A549 (cell line): ENCODE results near the gene DHX8. TPM values are rescaled to one million over a fixed set of nuclear protein-coding genes. Genes with fewer than 3 reads are reported as not detected.

Experiments used
- ATAC-seq, 2 experiments: fragments of 200-7000 bp in 1 of 2; fragments of >200 bp in 1 of 2; cut with Nextera tagmentation in 1 of 2; cut with Tn5 transposase in 1 of 2; 3 replicates each; pipeline versions ENCODE4 v1.8.0 to v1.9.1; 2018 to 2020; ENCODE audit warnings: mild to moderate bottlenecking in 1 of 2, moderate library complexity in 1 of 2
- CTCF ChIA-PET: fragments of 300-600 bp; sonication (Branson Sonifier 250); formaldehyde crosslinking; extraction: SDS; loops from one replicate; lab custom pipeline; 2021; ENCODE audit warnings: antibody characterized with exemption, inconsistent platforms; lab: Yijun Ruan, JAX
- POLR2A ChIA-PET: fragments of 350-600 bp; formaldehyde crosslinking; extraction: SDS; loops from one replicate; lab custom pipeline; 2021; ENCODE audit warnings: antibody characterized with exemption, inconsistent platforms; lab: Yijun Ruan, JAX
- DNase-seq, 2 experiments: peaks; one replicate each; pipeline versions ENCODE4 v3.0.0 to v3.0.0-alpha.2; 2011 to 2016; ENCODE audit warnings: low read depth in 1 of 2, low spot score in 1 of 2
- FAIRE-seq: peaks from 2 replicates; lab custom pipeline; 2011; peaks lifted over from hg19 to GRCh38; lab: Jason Lieb, UNC
- H3K27ac ChIP-seq, 2 experiments: fragments of >200 bp; sonication (Bioruptor Twin); formaldehyde crosslinking; 3 replicates each; pipeline ENCODE4 v1.5.1; 2016 to 2017
- H3K4me1 ChIP-seq: fragments of >200 bp; sonication (Bioruptor Twin); formaldehyde crosslinking; 3 replicates; pipeline ENCODE4 v1.6.1; 2016
- H3K4me2 ChIP-seq: fragments of >200 bp; sonication (Bioruptor Twin); formaldehyde crosslinking; 3 replicates; pipeline ENCODE4 v1.6.1; 2016
- H3K4me3 ChIP-seq: fragments of >200 bp; sonication (Bioruptor Twin); formaldehyde crosslinking; 3 replicates; pipeline ENCODE4 v1.5.1; 2016
- H3K9me3 ChIP-seq: fragments of >200 bp; sonication (Bioruptor Twin); formaldehyde crosslinking; 3 replicates; pipeline ENCODE4 v1.6.1; 2016
- BHLHE40 ChIP-seq: IDR thresholded peaks from 2 replicates; pipeline ENCODE4 v1.6.1; 2012; ENCODE audit warnings: low read depth, low read length, inconsistent platforms
- CBX2 ChIP-seq: fragments of 200-600 bp; sonication (generic); IDR thresholded peaks from 2 replicates; pipeline ENCODE4 v1.6.1; 2016; ENCODE audit warnings: low read depth, mild to moderate bottlenecking, borderline replicate concordance
- CEBPB ChIP-seq, 2 experiments: fragments of >200 bp in 1 of 2; sonication (Bioruptor Twin) in 1 of 2; formaldehyde crosslinking in 1 of 2; IDR thresholded peaks; 2 replicates each; pipeline ENCODE4 v1.6.1; 2012 to 2016
- CHD2 ChIP-seq: fragments of 150-350 bp; IDR thresholded peaks from 2 replicates; pipeline ENCODE4 v1.6.1; 2014; ENCODE audit warnings: low read length; ENCODE audit not compliant: partially characterized antibody
- EHMT2 ChIP-seq: fragments of 200-600 bp; sonication (generic); IDR thresholded peaks from 2 replicates; pipeline ENCODE4 v1.6.1; 2016; ENCODE audit warnings: antibody characterized with exemption, low read depth, mild to moderate bottlenecking, moderate library complexity
- FOSB ChIP-seq: fragments of 250-450 bp; sonication (Bioruptor Pico); IDR thresholded peaks from 2 replicates; pipeline ENCODE4 v1.5.0; 2020; ENCODE audit warnings: mild to moderate bottlenecking, moderate library complexity
- FOSL2 ChIP-seq, 2 experiments: fragments of 450-650 bp in 1 of 2; fragments of >200 bp in 1 of 2; sonication (Bioruptor Twin) in 1 of 2; formaldehyde crosslinking; IDR thresholded peaks; 2 replicates each; pipeline versions ENCODE4 v1.5.0 to v1.6.1; 2016 to 2020; ENCODE audit warnings: mild to moderate bottlenecking in 1 of 2, moderate library complexity in 1 of 2
- HMGXB4 ChIP-seq: fragments of 250-450 bp; sonication (Bioruptor Pico); IDR thresholded peaks from 2 replicates; pipeline ENCODE4 v1.5.0; 2021; ENCODE audit warnings: mild to moderate bottlenecking, moderate library complexity, borderline replicate concordance
- HOXB5 ChIP-seq: fragments of 250-450 bp; sonication (Bioruptor Pico); IDR thresholded peaks from 2 replicates; pipeline ENCODE4 v1.5.0; 2020; ENCODE audit warnings: mild to moderate bottlenecking, moderate library complexity
- JUNB ChIP-seq: fragments of >200 bp; sonication (Bioruptor Twin); formaldehyde crosslinking; IDR thresholded peaks from 2 replicates; pipeline ENCODE4 v1.6.1; 2016
- KDM1A ChIP-seq: fragments of 200-600 bp; sonication (generic); IDR thresholded peaks from 2 replicates; pipeline ENCODE4 v1.6.1; 2016; ENCODE audit warnings: low read depth, mild to moderate bottlenecking
- MAFK ChIP-seq: fragments of 450-650 bp; IDR thresholded peaks from 2 replicates; pipeline ENCODE4 v1.6.1; 2014; ENCODE audit not compliant: partially characterized antibody
- MAZ ChIP-seq: fragments of 150-350 bp; IDR thresholded peaks from 2 replicates; pipeline ENCODE4 v1.6.1; 2014; ENCODE audit warnings: antibody characterized with exemption, low read depth, low read length, borderline replicate concordance
- NFE2L2 ChIP-seq: fragments of 150-350 bp; conservative IDR thresholded peaks from 2 replicates; pipeline ENCODE4 v1.6.1; 2014; ENCODE audit warnings: low read length
- NPAS2 ChIP-seq: fragments of 250-450 bp; sonication (Bioruptor Pico); IDR thresholded peaks from 2 replicates; pipeline ENCODE4 v1.8.0; 2022; ENCODE audit warnings: mild to moderate bottlenecking, moderate library complexity, borderline replicate concordance
- POLR2A ChIP-seq: IDR thresholded peaks from 2 replicates; pipeline ENCODE4 v1.6.1; 2012; ENCODE audit warnings: mild to moderate bottlenecking, low read length
- RARB ChIP-seq: fragments of 250-450 bp; sonication (Bioruptor Pico); IDR thresholded peaks from 2 replicates; pipeline ENCODE4 v1.8.0; 2021; ENCODE audit warnings: mild to moderate bottlenecking, moderate library complexity
- RCOR1 ChIP-seq: fragments of 150-350 bp; IDR thresholded peaks from 2 replicates; pipeline ENCODE4 v1.6.1; 2014; ENCODE audit warnings: antibody characterized with exemption, low read length, low read depth
- RFX5 ChIP-seq: fragments of 450-650 bp; IDR thresholded peaks from 2 replicates; pipeline ENCODE4 v1.7.1; 2014; ENCODE audit warnings: antibody characterized with exemption, mild to moderate bottlenecking, moderate library complexity
- SREBF2 ChIP-seq: fragments of 450-650 bp; IDR thresholded peaks from 2 replicates; pipeline ENCODE4 v1.6.1; 2014; ENCODE audit warnings: mild to moderate bottlenecking, moderate library complexity
- USF2 ChIP-seq: fragments of 450-650 bp; IDR thresholded peaks from 2 replicates; pipeline ENCODE4 v1.6.1; 2014; ENCODE audit warnings: antibody characterized with exemption
- ZFP36 ChIP-seq: fragments of 450-650 bp; IDR thresholded peaks from 2 replicates; pipeline ENCODE4 v1.6.1; 2014; ENCODE audit warnings: borderline replicate concordance; ENCODE audit not compliant: partially characterized antibody
- ZNF302 ChIP-seq: fragments of 250-450 bp; sonication (Bioruptor Pico); IDR thresholded peaks from 2 replicates; pipeline ENCODE4 v1.9.0; 2021; ENCODE audit warnings: inconsistent platforms, mild to moderate bottlenecking, moderate library complexity
- WGBS: methylation state at CpG from one replicate; pipeline ENCODE4 v1.1.6; 2017; ENCODE audit errors: missing lambda C conversion rate; 5-methylcytosine and 5-hydroxymethylcytosine counted together
- polyA plus RNA-seq, 4 experiments: library from polyadenylated mRNA; depleted of rRNA in 3 of 4; stranded (reverse); fragments of >200 nt; fragmentation: RNase III in 1 of 4; extraction: RNeasy Plus Mini Kit Qiagen cat#74134 plus additional on column Dnase treatment in 1 of 4; gene quantifications; 2 replicates in 3 of 4; 3 replicates in 1 of 4; pipeline ENCODE4 v1.2.3, GENCODE V29; 2011 to 2017
- TF ChIP-seq, protein P1 (sequence below): fragments of 250-450 bp; sonication (Bioruptor Pico); IDR thresholded peaks from 2 replicates; pipeline ENCODE4 v1.5.0; 2020; ENCODE audit warnings: low read depth, mild to moderate bottlenecking, moderate library complexity
- TF ChIP-seq, protein P2 (sequence below): fragments of >200 bp; sonication (Bioruptor Twin); formaldehyde crosslinking; IDR thresholded peaks from 3 replicates; pipeline ENCODE4 v1.5.1; 2016
- TF ChIP-seq, protein P3 (sequence below): fragments of 200-600 bp; sonication (generic); IDR thresholded peaks from 2 replicates; pipeline ENCODE4 v1.6.1; 2016; ENCODE audit warnings: antibody characterized with exemption, mild to moderate bottlenecking, moderate library complexity

The DHX8 gene
- polyA plus RNA-seq, 2 of the 4 experiments (the other 2 are of a cell fraction) = 33.2 to 66.0 TPM

DNA sequence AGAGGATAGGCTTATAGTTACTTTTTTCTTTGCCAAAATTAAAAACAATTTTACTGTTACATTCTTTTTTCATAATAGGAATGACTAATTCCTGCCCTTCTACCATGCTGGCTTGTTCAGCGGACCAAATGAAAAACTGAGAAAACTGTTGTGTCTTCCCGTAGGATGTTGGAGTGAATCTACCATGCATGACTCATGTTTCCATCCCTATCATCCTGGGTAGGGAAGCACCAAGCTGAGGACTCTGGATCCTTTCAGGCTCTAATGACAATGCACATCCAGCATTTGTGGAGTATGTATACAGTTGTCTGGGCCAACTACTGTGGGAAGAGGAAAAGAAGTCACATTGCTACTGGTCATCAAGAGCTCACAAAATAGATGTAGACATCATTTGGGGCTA is 41.1 kb upstream of the DHX8 start:
- peak overlapping the region; percentile 6; the same call in 1 of the 3 replicates for H3K4me2 ChIP-seq
- DNase-seq (peak in 1 of 2 experiments; percentile 61), ATAC-seq (peak; percentile 74 to 77; a peak in 5 of 6 replicates), FAIRE-seq (no peak)
- WGBS = 9% methylated on average over 2 of the region's 2 CpGs
- H3K4me1 ChIP-seq = peaks cover 36% of the 10 kb centered on the region
- ChIA-PET POLR2A (interaction anchor here (1.0 to 2.8 kb wide), 2 partner anchors 41 to 44 kb away, joined by 4 to 11 read pairs; partner anchors contain the start of genes ARL4D and DHX8), CTCF (interaction anchor here (0.9 to 4.9 kb wide), 5 partner anchors 15 to 49 kb away, joined by 4 to 29 read pairs (median 6); partner anchors contain the start of gene DHX8)
- TF ChIP-seq SREBF2 (no peak), CHD2 (no peak), POLR2A (no peak), RARB (CRISPR knock-in tag) (no peak), BHLHE40 (no peak), CEBPB (IDR thresholded peaks at IDR 0.05) (no peak), NFE2L2 (no peak), FOSL2 (IDR thresholded peaks at IDR 0.05) (0 out of 2 replicates have a peak, but pooled peaks have one; percentile 59), FOSL2 (CRISPR knock-in tag; IDR thresholded peaks at IDR 0.05) (peak; percentile 77), JUNB (0 out of 2 replicates have a peak, but pooled peaks have one; percentile 40), RFX5 (no peak), USF2 (no peak), HMGXB4 (CRISPR knock-in tag) (no peak), MAZ (no peak), MAFK (peak; percentile 15), KDM1A (no peak), HOXB5 (CRISPR knock-in tag) (no peak), FOSB (CRISPR knock-in tag) (no peak), NPAS2 (no peak), RCOR1 (no peak), ZNF302 (CRISPR knock-in tag) (no peak), ZFP36 (no peak), EHMT2 (no peak), CBX2 (no peak)
- TF ChIP-seq, protein P1, sequence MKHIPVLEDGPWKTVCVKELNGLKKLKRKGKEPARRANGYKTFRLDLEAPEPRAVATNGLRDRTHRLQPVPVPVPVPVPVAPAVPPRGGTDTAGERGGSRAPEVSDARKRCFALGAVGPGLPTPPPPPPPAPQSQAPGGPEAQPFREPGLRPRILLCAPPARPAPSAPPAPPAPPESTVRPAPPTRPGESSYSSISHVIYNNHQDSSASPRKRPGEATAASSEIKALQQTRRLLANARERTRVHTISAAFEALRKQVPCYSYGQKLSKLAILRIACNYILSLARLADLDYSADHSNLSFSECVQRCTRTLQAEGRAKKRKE (CRISPR knock-in tag) = no peak
- TF ChIP-seq, protein P2, sequence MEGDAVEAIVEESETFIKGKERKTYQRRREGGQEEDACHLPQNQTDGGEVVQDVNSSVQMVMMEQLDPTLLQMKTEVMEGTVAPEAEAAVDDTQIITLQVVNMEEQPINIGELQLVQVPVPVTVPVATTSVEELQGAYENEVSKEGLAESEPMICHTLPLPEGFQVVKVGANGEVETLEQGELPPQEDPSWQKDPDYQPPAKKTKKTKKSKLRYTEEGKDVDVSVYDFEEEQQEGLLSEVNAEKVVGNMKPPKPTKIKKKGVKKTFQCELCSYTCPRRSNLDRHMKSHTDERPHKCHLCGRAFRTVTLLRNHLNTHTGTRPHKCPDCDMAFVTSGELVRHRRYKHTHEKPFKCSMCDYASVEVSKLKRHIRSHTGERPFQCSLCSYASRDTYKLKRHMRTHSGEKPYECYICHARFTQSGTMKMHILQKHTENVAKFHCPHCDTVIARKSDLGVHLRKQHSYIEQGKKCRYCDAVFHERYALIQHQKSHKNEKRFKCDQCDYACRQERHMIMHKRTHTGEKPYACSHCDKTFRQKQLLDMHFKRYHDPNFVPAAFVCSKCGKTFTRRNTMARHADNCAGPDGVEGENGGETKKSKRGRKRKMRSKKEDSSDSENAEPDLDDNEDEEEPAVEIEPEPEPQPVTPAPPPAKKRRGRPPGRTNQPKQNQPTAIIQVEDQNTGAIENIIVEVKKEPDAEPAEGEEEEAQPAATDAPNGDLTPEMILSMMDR = no peak
- TF ChIP-seq, protein P3, sequence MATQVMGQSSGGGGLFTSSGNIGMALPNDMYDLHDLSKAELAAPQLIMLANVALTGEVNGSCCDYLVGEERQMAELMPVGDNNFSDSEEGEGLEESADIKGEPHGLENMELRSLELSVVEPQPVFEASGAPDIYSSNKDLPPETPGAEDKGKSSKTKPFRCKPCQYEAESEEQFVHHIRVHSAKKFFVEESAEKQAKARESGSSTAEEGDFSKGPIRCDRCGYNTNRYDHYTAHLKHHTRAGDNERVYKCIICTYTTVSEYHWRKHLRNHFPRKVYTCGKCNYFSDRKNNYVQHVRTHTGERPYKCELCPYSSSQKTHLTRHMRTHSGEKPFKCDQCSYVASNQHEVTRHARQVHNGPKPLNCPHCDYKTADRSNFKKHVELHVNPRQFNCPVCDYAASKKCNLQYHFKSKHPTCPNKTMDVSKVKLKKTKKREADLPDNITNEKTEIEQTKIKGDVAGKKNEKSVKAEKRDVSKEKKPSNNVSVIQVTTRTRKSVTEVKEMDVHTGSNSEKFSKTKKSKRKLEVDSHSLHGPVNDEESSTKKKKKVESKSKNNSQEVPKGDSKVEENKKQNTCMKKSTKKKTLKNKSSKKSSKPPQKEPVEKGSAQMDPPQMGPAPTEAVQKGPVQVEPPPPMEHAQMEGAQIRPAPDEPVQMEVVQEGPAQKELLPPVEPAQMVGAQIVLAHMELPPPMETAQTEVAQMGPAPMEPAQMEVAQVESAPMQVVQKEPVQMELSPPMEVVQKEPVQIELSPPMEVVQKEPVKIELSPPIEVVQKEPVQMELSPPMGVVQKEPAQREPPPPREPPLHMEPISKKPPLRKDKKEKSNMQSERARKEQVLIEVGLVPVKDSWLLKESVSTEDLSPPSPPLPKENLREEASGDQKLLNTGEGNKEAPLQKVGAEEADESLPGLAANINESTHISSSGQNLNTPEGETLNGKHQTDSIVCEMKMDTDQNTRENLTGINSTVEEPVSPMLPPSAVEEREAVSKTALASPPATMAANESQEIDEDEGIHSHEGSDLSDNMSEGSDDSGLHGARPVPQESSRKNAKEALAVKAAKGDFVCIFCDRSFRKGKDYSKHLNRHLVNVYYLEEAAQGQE = no peak
- H3K4me3 ChIP-seq = no peak overlapping the region
- H3K27ac ChIP-seq = peak overlapping the region; percentile 56 to 59; a peak in 5 of 6 replicates
- H3K9me3 ChIP-seq = 0 out of 3 replicates have a peak, but pooled peaks cover 2% of the 10 kb centered on the region
